WTC11 (cell line): Measurements from ENCODE around the gene KCNG1. TPM values are rescaled to one million over a fixed set of nuclear protein-coding genes. Genes with fewer than 3 reads are reported as not detected.
"Not testable (repeated sequence)": the region's sequence is repeated elsewhere in the genome, so short reads cannot be mapped to it uniquely, and the experiment has no call there.

Experiments used
- ATAC-seq: fragments of 200-7000 bp; cut with Tn5 transposase; 2 replicates; pipeline ENCODE4 v1.10.0; 2021; ENCODE audit warnings: mild to moderate bottlenecking, moderate library complexity
- CTCF ChIA-PET: fragments of 300-600 bp; sonication (Branson Sonifier 250); formaldehyde crosslinking; loops from one replicate; lab custom pipeline; 2021; ENCODE audit warnings: antibody characterized with exemption; lab: Charles Lee
- POLR2A ChIA-PET: fragments of 350-600 bp; sonication (Branson Sonifier 250); formaldehyde crosslinking; loops from one replicate; lab custom pipeline; 2021; ENCODE audit warnings: antibody characterized with exemption; lab: Charles Lee
- DNase-seq: peaks from one replicate; pipeline ENCODE4 v3.0.0; 2021; ENCODE audit warnings: low spot score
- H3K27ac Mint-ChIP-seq: 2 replicates; pipeline ENCODE4 v1.8.0; 2021; ENCODE audit warnings: mixed read lengths
- H3K27me3 Mint-ChIP-seq: 2 replicates; pipeline ENCODE4 v1.8.0; 2021; ENCODE audit warnings: low read depth, mild to moderate bottlenecking, moderate library complexity, mixed read lengths
- H3K36me3 Mint-ChIP-seq: 2 replicates; pipeline ENCODE4 v1.8.0; 2021; ENCODE audit warnings: mixed read lengths
- H3K4me1 Mint-ChIP-seq: 2 replicates; pipeline ENCODE4 v1.8.0; 2022; ENCODE audit warnings: mixed read lengths
- H3K4me3 Mint-ChIP-seq: 2 replicates; pipeline ENCODE4 v1.8.0; 2021; ENCODE audit warnings: mild to moderate bottlenecking, moderate library complexity, mixed read lengths
- H3K9me3 Mint-ChIP-seq: 2 replicates; pipeline ENCODE4 v1.8.0; 2021; ENCODE audit warnings: mixed read lengths
- FOXK1 ChIP-seq: sonication (generic); formaldehyde crosslinking; IDR thresholded peaks from 2 replicates; pipeline ENCODE4 v1.8.0; 2022; ENCODE audit warnings: mild to moderate bottlenecking, moderate library complexity, missing genetic modification reagents
- GABPB1 ChIP-seq: sonication (generic); formaldehyde crosslinking; IDR thresholded peaks from 2 replicates; pipeline ENCODE4 v1.8.1; 2023; ENCODE audit warnings: mild to moderate bottlenecking, missing genetic modification reagents
- GRHL2 ChIP-seq: fragments of 250-450 bp; sonication (Bioruptor Pico); IDR thresholded peaks from 2 replicates; pipeline ENCODE4 v1.8.0; 2022; ENCODE audit warnings: mild to moderate bottlenecking, moderate library complexity; ENCODE audit not compliant: insufficient replicate concordance, severe bottlenecking
- JAZF1 ChIP-seq: fragments of 250-450 bp; sonication (Bioruptor Pico); IDR thresholded peaks from 2 replicates; pipeline ENCODE4 v1.9.0; 2021; ENCODE audit warnings: moderate library complexity, mild to moderate bottlenecking, inconsistent platforms
- JUN ChIP-seq: sonication (generic); formaldehyde crosslinking; IDR thresholded peaks from 2 replicates; pipeline ENCODE4 v1.8.0; 2023; ENCODE audit warnings: mild to moderate bottlenecking, missing genetic modification reagents
- NFYB ChIP-seq: sonication (generic); formaldehyde crosslinking; conservative IDR thresholded peaks from 2 replicates; pipeline ENCODE4 v1.8.0; 2022; ENCODE audit warnings: low read depth, missing genetic modification reagents
- ZNF317 ChIP-seq: sonication (generic); formaldehyde crosslinking; IDR thresholded peaks from 2 replicates; pipeline ENCODE4 v1.8.1; 2023; ENCODE audit warnings: low read depth, mild to moderate bottlenecking, moderate library complexity, missing genetic modification reagents, borderline replicate concordance
- ZNF423 ChIP-seq: fragments of 250-450 bp; sonication (Bioruptor Pico); IDR thresholded peaks from 2 replicates; pipeline ENCODE4 v2.1.2; 2022; ENCODE audit warnings: mild to moderate bottlenecking, moderate library complexity
- total RNA-seq: library from RNA; stranded (reverse); gene quantifications from 3 replicates; pipeline ENCODE4 v1.2.3, GENCODE V29; 2021
- TF ChIP-seq, protein P1 (sequence below): sonication (generic); formaldehyde crosslinking; IDR thresholded peaks from 2 replicates; pipeline ENCODE4 v1.8.1; 2023; ENCODE audit warnings: mild to moderate bottlenecking, missing genetic modification reagents, borderline replicate concordance
- TF ChIP-seq, protein P2 (sequence below): fragments of 250-450 bp; sonication (Bioruptor Pico); IDR thresholded peaks from 2 replicates; pipeline ENCODE4 v1.9.0; 2021; ENCODE audit warnings: mild to moderate bottlenecking
- TF ChIP-seq, protein P3 (sequence below): sonication (generic); formaldehyde crosslinking; IDR thresholded peaks from 2 replicates; pipeline ENCODE4 v1.8.0; 2022; ENCODE audit warnings: mild to moderate bottlenecking, missing genetic modification reagents
- TF ChIP-seq, protein P4 (sequence below): fragments of 250-450 bp; sonication (Bioruptor Pico); conservative IDR thresholded peaks from 2 replicates; pipeline ENCODE4 v1.9.0; 2021; ENCODE audit warnings: mild to moderate bottlenecking

The KCNG1 gene
- total RNA-seq, 1 experiment from 2014 or later = 34.6 TPM

DNA sequence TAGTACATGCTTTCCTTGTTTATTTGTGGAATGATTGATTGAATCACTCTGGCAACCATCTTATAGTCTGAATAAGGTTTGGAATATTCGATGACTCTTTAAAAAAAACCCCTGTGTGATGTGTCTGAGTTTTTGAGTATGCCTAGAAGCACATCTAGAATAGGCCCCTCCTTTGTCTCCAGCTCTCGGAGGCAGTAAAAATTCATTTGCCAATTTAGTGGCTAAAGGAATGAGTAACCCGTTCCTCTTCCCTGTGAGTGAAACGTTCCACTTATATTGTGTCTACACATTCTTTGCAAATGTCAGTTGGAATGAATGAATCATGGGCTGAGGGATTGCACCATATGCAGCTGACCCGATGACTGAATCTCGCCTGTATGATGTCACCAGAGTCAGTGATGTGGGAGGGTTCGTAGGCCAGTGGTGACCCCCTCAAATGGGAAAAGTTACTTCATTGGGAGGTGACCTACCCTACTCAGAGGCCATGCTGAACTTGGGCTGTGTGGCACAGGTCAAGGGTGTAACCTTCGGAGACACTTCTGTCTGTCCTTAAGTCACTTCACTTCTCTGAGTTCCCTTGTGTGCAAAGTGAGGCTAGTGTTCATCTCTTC, 42.7 kb downstream of the KCNG1 start:
- Mint-ChIP-seq H3K36me3 (no peaks in the 10 kb centered on the region), H3K27me3 (peaks cover 5% of the 10 kb centered on the region; the same call in 1 of the 2 replicates), H3K4me3 (no peak overlapping the region), H3K4me1 (peaks cover 3% of the 10 kb centered on the region), H3K9me3 (no peaks in the 10 kb centered on the region), H3K27ac (no peak overlapping the region)
- TF ChIP-seq FOXK1 (CRISPR knock-in tag) = no peak
- TF ChIP-seq GABPB1 (CRISPR knock-in tag) = peak; percentile 71; the same call in 1 of the 2 replicates
- ChIA-PET CTCF (interaction anchor here (1.2 to 5.5 kb wide), 5 partner anchors 9 to 614 kb away, joined by 4 to 67 read pairs (median 8); partner anchors contain the start of genes DPM1 and MOCS3), POLR2A (no interaction called here)
- DNase-seq (no peak), ATAC-seq (no peak)

DNA sequence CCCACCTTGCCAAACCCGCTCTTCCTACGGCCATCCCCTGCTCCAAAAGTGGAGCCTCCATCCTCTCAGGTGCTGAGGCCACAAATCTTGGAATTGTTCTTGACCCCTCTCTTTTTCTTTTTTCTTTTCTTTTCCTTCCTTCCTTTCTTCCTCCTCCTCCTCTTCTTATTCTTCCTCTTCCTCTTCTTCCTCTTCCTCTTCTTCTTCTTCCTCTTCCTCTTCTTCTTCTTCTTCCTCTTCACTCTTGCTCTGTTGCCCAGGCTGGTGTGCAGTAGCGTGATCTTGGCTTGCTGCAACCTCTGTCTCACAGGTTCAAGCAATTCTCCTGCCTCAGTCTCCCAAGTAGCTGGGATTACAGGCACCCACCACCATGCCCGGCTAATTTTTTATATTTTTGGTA, 44.4 kb downstream of the KCNG1 start:
- H3K27ac Mint-ChIP-seq, ATAC-seq, H3K27me3 Mint-ChIP-seq, POLR2A ChIA-PET, H3K4me3 Mint-ChIP-seq, DNase-seq, CTCF ChIA-PET, H3K36me3 Mint-ChIP-seq, H3K4me1 Mint-ChIP-seq, H3K9me3 Mint-ChIP-seq: not testable (repeated sequence)

DNA sequence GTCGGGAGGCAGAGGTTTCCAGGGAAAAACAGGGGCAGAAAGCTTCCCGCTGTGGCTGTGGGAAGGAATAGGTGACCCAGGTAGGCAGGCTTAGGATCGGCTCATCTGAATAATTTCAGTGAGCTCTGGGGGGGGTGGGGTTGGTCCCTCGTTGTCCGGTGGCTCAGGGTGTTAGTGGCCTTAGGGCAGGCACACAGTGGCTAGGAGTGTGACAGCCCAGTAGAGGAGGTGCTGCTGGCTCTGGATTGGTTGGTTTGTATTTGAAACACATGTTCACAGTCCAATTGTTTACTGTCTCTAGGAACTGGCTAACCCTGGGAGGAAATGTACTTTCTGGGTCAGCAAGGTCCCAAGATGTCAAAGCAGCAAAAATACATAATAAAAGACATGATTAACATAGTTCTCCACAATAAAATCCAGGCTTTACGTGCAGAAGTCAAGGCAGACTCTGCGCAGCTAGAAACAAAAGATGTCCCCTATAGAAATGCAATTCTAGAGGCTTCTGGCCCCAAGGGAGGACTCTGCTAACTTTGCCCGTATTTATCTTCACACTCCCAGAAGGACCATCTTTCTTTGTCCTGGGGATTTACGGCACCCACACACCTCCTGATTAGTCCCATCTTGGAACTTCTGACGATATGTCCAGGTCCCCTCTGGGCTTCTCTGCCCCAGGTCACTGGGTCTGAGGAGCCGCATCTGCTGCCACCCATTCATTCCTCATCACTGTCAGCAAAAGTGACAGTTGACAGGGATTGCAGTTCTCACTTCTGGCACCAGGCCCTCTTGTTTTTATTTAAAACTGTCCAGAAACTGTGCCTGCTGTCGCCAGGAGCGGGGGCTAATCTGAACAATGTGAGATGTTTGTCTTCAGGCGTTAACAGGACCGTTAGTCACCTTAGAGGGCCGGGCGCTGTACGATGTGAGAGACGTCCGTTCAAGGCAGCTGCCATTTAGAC, 45.6 kb downstream of the KCNG1 start:
- H3K4me1 Mint-ChIP-seq = peaks cover 3% of the 10 kb centered on the region
- no peak overlapping the region for H3K27ac Mint-ChIP-seq
- TF ChIP-seq, protein P1, sequence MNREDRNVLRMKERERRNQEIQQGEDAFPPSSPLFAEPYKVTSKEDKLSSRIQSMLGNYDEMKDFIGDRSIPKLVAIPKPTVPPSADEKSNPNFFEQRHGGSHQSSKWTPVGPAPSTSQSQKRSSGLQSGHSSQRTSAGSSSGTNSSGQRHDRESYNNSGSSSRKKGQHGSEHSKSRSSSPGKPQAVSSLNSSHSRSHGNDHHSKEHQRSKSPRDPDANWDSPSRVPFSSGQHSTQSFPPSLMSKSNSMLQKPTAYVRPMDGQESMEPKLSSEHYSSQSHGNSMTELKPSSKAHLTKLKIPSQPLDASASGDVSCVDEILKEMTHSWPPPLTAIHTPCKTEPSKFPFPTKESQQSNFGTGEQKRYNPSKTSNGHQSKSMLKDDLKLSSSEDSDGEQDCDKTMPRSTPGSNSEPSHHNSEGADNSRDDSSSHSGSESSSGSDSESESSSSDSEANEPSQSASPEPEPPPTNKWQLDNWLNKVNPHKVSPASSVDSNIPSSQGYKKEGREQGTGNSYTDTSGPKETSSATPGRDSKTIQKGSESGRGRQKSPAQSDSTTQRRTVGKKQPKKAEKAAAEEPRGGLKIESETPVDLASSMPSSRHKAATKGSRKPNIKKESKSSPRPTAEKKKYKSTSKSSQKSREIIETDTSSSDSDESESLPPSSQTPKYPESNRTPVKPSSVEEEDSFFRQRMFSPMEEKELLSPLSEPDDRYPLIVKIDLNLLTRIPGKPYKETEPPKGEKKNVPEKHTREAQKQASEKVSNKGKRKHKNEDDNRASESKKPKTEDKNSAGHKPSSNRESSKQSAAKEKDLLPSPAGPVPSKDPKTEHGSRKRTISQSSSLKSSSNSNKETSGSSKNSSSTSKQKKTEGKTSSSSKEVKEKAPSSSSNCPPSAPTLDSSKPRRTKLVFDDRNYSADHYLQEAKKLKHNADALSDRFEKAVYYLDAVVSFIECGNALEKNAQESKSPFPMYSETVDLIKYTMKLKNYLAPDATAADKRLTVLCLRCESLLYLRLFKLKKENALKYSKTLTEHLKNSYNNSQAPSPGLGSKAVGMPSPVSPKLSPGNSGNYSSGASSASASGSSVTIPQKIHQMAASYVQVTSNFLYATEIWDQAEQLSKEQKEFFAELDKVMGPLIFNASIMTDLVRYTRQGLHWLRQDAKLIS (CRISPR knock-in tag) = no peak
- TF ChIP-seq ZNF317 = no peak
- TF ChIP-seq, all 79 proteins: peak for 0
- CTCF ChIA-PET = interaction anchor here (0.6 kb wide), 2 partner anchors 43 to 184 kb away, joined by 3 to 4 read pairs; no protein-coding TSS in a partner anchor
- no peak for DNase-seq
- no peaks in the 10 kb centered on the region for H3K36me3 Mint-ChIP-seq
- no peak; the same call in 1 of the 2 replicates for ATAC-seq
- POLR2A ChIA-PET = no interaction called here
- peaks cover 7% of the 10 kb centered on the region for H3K27me3 Mint-ChIP-seq
- H3K4me3 Mint-ChIP-seq = no peak overlapping the region
- peaks cover 4% of the 10 kb centered on the region for H3K9me3 Mint-ChIP-seq

DNA sequence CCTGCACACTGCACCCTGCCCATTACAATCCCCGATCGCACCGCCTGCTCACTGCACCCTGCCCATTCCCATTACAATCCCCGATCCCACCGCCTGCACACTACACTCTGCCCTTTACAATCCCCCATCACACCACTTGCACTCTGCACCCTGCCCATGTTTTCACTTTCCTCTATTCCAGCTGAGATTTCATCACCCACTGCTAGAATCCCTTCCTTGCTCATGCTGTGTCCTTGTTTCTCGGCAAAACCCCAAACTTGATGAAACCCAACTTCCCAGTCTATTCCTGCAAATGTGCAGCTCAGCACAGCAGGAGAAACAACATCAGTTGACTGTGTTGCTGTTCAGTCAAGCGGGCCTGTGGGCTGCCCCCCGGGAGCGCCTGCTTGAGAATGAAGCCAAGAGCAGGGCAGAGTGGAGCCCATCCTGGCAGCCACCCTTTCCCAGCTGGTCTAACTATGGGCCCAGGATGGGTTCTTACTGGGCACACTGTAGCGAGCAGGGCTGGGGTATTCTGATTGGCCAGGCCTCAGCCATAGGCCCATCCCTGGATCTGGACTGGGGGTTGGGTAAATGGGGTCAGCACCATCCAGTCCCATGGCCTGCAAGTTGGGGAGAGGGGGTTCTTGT, 47.1 kb downstream of the KCNG1 start:
- H3K27me3 Mint-ChIP-seq = peaks cover 6% of the 10 kb centered on the region
- no peaks in the 10 kb centered on the region for H3K4me1 Mint-ChIP-seq
- DNase-seq = no peak
- no peaks in the 10 kb centered on the region for H3K36me3 Mint-ChIP-seq
- peaks cover 4% of the 10 kb centered on the region for H3K9me3 Mint-ChIP-seq
- ATAC-seq = no peak
- H3K27ac Mint-ChIP-seq = no peak overlapping the region
- CTCF ChIA-PET = interaction anchor here (1.2 kb wide), 1 partner anchor 342 kb away, joined by 4 read pairs; no protein-coding TSS in a partner anchor
- no peak overlapping the region for H3K4me3 Mint-ChIP-seq
- POLR2A ChIA-PET = no interaction called here
- TF ChIP-seq GRHL2 (CRISPR knock-in tag) (no peak), JUN (CRISPR knock-in tag) (no peak), NFYB (no peak), JAZF1 (CRISPR knock-in tag) (no peak), ZNF423 (no peak)
- TF ChIP-seq, protein P2, sequence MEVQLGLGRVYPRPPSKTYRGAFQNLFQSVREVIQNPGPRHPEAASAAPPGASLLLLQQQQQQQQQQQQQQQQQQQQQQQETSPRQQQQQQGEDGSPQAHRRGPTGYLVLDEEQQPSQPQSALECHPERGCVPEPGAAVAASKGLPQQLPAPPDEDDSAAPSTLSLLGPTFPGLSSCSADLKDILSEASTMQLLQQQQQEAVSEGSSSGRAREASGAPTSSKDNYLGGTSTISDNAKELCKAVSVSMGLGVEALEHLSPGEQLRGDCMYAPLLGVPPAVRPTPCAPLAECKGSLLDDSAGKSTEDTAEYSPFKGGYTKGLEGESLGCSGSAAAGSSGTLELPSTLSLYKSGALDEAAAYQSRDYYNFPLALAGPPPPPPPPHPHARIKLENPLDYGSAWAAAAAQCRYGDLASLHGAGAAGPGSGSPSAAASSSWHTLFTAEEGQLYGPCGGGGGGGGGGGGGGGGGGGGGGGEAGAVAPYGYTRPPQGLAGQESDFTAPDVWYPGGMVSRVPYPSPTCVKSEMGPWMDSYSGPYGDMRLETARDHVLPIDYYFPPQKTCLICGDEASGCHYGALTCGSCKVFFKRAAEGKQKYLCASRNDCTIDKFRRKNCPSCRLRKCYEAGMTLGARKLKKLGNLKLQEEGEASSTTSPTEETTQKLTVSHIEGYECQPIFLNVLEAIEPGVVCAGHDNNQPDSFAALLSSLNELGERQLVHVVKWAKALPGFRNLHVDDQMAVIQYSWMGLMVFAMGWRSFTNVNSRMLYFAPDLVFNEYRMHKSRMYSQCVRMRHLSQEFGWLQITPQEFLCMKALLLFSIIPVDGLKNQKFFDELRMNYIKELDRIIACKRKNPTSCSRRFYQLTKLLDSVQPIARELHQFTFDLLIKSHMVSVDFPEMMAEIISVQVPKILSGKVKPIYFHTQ (CRISPR knock-in tag) = no peak
- TF ChIP-seq, protein P3, sequence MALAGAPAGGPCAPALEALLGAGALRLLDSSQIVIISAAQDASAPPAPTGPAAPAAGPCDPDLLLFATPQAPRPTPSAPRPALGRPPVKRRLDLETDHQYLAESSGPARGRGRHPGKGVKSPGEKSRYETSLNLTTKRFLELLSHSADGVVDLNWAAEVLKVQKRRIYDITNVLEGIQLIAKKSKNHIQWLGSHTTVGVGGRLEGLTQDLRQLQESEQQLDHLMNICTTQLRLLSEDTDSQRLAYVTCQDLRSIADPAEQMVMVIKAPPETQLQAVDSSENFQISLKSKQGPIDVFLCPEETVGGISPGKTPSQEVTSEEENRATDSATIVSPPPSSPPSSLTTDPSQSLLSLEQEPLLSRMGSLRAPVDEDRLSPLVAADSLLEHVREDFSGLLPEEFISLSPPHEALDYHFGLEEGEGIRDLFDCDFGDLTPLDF (CRISPR knock-in tag) = no peak
- TF ChIP-seq, protein P4, sequence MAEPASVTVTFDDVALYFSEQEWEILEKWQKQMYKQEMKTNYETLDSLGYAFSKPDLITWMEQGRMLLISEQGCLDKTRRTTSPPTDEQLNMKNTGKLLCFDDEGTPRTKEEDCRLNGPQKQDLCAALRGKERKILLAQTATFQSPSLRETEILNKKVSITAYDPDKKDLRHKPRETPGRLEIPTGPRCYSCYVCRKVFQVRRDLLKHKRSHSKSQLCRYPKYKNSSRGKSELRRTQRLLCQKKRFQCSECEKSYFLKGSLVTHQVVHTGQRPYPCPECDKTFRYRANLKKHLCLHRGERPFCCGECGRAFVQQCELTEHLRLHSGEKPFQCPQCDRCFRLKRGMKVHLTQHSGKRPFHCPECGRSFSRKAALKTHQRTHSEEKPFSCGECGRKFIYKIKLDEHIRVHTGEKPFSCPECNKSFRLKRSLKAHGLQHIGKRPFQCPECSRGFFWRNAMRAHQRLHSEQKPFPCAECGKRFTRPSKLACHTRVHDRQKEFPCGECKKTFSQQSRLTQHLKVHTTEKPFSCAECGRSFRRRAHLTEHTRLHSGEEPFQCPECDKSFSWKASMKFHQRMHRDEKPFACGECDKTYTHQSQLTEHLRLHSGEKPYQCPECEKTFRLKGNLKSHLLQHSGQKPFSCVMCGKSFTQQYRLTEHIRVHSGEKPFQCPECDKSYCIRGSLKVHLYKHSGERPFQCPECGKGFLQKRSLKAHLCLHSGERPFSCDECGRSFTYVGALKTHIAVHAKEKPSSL (CRISPR knock-in tag) = no peak
